Fibroblast of skin of left quadriceps (primary cell): Measurements from ENCODE around the gene KRTAP5-1.

Experiments
- DNase-seq, 2 experiments: peaks; one replicate each; pipeline ENCODE4 v3.0.0-alpha.2; 2013; ENCODE audit warnings: low read depth in 2 of 2

KRTAP5-1 gene

GRCh38 chr11:1560649-1561251 lies 24.3 kb downstream of the KRTAP5-1 start:
- DNase-seq, result no peak

DNA sequence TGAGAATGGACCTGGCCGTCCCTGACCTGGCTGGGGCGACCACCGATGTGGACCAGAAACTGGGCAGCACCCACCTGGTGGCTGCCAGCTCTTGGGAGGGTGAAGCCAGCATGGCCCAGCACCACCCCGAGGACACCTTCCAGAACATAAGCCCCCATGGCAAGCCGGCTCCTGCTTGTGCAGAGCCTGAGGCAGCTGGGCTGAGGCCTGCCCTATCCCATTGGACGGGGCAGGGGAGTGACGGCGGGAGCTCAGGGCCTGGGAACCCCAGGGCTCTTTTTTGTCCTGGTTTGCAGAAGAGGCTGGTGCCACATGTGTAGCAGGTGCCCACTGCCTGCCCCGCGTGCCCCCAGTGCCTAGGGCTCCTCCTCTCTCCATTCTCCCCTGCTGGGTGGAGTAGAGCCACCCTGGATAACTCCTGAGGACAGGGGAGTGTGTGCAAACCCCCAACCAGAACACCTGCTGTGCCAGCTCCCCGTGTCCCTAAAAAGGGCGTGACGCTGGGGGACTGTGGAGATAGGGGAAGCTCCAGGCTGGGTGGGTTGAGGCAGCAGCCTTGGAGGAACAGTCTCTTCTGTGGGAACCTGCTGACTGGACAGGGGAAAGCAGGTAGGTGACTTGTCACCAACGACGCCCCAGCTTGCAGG lies 25.0 kb downstream of the KRTAP5-1 start:
- DNase-seq, result no peak

DNA sequence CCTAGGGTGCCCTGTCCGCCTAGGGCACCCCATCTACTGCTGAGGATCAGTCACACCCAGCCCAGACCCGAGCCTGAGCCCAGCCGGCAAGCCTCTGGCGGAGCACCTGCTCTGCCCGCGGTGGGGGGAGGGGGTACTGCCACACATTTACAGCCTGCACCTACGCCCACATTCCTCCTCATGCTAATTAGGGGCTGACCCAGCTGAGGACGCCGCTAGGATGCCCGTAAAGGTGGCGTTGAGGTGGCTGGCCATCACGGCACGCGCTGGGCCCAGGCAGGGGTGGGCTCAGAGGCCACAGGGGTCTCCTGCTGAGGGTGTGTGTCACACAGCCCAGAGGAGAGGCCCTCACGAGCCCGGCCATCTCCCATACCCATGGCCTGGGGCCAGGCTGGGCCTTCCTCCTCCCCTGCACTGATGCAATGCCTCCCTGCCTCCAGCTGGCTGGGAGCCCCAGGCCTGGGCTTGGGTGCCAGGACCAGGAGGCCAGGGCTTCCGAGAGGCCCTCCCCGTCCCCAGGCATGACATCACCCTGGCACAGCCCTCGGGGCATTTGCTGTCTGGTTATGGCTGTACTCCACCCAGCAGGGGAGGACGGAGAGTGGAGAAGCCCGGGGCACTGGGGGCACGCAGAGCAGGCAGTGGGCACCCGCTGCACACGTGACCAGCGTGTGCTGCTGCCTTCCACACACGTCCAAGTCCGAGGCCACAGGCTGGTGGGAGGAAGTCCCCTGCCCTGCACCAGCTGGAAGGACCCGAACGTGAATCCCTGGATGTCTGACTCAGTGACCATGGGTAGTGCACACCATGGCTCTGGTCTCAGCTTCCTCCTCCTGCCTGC lies 25.8 kb downstream of the KRTAP5-1 start:
- no peak for DNase-seq

GRCh38 chr11:1558775-1559110 lies 26.3 kb downstream of the KRTAP5-1 start:
- no peak for DNase-seq

DNA sequence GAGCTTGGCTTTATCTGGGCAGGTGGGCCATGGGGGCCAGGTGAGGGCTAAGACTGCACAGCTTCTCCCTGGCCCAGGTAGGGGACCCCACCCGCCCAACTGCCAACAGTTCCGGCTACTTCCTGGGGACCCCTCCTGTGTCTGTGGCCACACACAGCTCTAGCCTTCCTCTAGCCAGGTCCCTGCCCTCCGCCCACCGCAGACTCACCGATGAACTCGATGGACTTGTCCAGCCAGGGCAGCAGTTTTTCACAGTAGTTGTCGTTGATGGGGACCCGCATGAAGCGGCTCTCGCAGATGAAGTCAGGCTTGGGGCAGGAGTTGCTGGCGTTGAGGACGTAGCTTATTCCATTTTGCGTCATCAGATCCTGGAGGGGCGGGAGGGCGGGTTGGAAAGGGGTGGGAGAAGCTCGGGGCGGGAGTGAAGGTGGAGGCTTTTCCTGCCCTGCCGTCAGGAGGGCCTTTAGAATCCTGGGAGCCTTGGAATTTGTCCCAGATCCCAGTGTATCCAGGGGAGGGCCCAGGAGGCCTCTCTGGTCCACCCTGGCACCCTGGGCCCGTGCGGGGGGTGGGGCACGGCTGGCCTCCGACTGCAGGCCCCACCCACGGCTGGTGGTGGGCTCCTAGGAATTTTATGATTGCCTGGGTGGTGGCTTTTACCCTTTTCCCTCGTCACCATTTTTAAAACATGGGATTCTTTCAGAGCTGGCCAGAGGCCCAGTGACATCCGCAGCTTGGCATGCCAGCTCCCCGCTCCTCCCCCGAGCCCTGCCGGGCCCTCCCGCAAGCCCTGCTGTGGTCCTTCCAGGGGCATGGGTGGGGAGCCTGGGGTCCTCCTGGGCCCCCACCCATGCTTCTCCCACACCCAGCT lies 26.9 kb downstream of the KRTAP5-1 start:
- DNase-seq, result peak; percentile 44 to 62

GRCh38 chr11:1557051-1557884 lies 27.8 kb downstream of the KRTAP5-1 start:
- DNase-seq, result no peak

DNA sequence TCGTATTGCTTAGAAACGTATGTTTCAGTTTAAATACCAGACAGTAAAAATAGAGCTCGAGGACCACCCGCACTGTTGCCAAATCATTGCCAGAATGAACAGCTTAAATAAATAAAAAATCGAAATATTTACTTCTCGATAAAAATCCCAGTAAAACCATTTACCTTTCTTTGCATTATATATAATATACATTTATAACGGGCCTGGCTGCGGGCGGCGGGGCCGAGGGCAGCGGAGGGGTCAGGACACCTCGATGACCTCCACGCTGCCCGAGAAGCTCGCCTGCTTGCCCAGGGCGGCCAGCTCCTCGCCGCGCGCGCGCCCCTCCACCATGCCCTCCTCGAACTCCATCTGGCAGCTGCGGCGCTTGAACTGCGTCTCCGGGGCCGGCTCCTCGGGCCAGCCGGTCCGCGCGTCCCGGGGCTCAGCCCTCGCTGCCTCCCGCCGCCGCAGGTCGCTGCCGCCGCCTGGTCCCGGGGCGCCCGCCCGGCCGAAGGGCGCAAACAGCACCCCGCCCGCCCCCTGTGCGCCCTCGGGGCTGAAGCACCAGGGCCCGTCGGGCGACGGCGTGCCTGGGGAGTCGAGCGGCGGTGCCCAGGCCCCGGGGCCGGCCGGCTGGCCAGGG lies 28.7 kb downstream of the KRTAP5-1 start:
- no peak for DNase-seq

GRCh38 chr11:1555713-1556153 lies 29.4 kb downstream of the KRTAP5-1 start:
- no peak for DNase-seq

DNA sequence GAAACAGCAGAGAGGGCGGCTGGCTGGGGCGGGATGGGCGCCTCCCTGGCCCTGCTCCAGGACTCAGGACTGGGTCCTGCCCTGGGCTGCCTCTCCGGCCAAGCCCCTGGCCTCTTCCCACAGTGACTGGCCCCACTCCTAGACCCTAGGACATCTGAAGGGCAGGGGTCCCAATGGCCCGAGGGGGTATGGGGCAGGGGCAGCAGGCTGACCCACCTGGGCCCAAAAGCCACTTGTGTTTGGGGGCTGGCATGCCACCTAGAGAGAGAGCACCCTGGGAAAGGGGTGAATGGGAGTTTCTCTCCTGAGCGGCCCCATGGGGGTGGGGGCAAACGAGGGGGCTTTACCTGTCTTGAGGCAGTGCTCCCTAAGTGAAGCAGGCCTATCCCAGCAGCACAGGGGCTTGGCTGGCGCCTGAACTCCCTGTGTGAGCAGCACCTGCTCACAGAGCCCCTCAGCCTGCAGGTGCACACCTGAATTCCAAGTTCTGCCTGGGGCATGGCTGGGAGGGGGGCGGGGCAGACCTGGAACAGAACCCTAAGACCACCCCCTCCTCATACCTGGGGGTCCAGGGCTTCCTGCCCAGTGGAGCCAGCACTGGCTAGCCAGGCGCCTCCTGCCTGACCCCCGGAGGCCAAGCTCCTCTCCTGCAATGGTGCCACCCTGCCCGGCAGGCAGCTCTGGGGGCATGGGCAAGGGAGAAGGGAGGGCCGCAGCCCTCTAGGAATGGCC lies 29.9 kb downstream of the KRTAP5-1 start:
- no peak for DNase-seq

GRCh38 chr11:1553808-1554594 lies 31.1 kb downstream of the KRTAP5-1 start:
- no peak for DNase-seq

- no peak for DNase-seq
Measured at GRCh38 chr11:1549338-1550330, 35.4 kb downstream of the KRTAP5-1 start.

DNA sequence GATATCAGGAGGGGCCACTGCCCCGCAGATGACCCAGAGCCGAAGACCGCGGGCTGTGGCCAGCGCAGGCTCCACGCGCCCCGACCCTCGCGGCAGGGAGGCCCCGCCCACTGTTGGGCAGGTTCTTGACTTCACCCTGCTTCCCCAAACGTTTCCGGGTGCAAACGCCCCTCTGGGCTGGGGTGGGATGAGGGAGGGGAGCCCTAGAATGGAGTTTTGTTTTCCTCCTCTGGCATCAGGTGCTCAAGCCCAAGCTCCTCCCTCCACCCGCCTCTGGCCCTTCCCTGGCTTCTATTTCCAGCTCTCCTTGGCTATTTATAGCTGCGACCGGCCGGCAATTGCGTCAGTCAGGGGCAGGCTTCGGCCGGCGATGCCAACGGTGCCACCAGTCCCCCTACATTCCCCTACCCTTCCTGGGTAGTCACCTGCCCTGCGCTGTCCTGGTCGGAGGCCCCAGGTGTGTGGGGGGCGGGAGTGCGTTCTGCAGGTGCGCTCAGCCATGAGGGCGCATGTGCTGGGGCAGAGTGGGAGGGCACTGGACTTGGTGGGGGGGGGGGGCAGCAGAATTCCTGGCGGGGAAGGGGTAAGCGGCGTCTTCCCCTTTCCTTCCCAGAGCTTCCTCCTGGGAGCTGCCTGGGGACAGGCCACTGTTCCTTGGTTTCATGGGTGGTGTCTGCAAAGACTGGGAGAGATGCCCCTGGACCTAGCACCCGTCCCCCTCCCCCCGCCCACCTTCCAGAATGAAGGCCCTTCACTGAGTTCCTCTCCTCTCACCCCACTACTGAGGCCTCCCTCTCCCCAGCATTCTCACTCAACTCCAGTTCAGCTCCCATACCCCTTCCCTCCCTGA lies 36.6 kb downstream of the KRTAP5-1 start:
- DNase-seq, result no peak

DNA sequence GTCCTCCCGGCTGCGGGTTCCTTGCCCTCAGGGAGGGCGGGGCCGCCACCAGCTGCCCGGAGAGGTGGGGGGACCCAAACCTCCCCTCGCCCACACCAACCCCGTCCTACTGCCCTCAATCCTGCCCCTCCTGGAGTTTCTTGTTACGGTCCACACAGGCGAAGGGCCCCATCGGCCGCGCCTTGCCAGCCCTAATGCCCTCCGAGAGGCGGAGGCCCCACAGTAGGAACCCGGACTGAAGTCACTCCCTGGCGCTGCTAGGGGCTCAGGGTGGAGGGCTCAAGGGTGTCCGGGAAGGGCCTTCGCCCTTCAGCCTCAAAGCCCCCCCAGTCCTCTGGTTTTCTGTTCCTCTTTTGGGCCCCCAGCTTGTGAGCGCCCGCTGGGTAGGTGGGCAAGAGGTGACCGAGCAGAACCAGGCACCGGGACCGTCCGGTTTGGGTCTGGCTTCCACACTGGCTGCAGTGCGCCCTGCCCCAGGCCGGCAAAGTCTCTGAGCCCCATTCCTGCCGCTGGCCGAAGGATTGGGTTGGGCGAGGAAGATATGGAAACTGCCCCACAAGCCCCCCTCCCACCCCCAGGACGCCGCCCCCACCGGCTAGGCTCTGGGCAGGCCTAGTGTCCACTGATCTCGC lies 37.5 kb downstream of the KRTAP5-1 start:
- DNase-seq, result no peak

DNA sequence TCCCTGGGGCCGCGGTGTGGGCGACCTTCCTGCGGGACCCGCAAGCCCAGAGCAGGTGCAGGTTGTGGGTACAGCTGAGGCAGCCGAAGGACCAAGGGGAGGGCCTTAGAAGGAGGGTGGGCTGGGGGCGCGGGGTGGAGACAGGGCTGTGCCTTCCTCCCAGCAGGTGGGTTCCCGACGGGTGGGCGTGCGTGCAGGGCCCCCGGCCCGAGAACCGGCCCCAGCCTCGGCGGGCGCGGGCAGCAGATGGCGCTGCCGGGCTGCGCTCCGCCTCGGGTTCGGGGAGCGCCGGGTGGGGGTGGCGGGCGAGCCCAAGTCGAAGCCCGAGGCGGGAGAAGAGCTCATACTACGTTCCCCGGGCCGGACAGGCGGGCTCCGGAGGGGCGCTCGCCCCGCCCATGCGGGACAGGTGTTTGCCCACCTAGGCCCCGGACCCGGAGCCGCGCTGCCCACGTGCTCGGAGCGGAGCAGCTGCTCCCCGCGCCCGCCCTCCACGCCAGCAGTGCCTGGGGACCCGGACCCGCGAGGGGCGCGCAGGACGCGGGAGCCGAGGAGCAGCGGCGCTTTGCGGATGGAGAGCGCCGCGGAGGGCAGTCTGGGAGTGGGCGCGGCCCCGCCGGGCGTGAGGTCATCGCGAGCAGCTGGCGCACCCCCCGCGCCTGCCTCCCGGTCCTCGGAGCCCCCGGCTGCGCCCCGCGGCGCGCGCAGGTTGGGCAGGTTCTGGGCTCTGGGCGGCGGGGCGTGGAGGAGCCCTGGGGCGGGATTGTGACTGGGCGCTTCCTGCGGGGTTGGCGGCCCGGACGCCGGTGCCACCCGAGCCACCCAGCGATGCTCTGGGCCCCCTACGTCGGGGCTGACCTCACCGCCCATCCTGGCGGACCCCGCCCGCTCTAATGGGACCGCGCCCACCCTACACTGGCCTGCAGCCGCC lies 38.3 kb downstream of the KRTAP5-1 start:
- DNase-seq, result no peak

GRCh38 chr11:1546077-1546535 lies 39.0 kb downstream of the KRTAP5-1 start:
- DNase-seq, result no peak
